H54 (cell line): ENCODE data around the gene ADCY9.
"Not testable (repeated sequence)": the region's sequence is repeated elsewhere in the genome, so short reads cannot be mapped to it uniquely, and the experiment has no call there.

Experiments
- DNase-seq: peaks from one replicate; pipeline ENCODE4 v3.0.0; 2011; ENCODE audit warnings: low spot score, mixed read lengths; ENCODE audit not compliant: insufficient read length
- FAIRE-seq: peaks from 3 replicates; lab custom pipeline; 2011; peaks lifted over from hg19 to GRCh38; lab: Jason Lieb, UNC
- POLR2A ChIP-seq: IDR thresholded peaks from 2 replicates; pipeline ENCODE4 v1.6.1; 2011; ENCODE audit warnings: low read depth, mild to moderate bottlenecking, low read length

ADCY9 gene

GRCh38 chr16:4057439-4057877 lies 58.8 kb downstream of the ADCY9 start:
- no peak for TF ChIP-seq POLR2A
- FAIRE-seq (no peak), DNase-seq (no peak)

GRCh38 chr16:4056161-4057105 lies 59.8 kb downstream of the ADCY9 start:
- TF ChIP-seq POLR2A = no peak
- DNase-seq (no peak), FAIRE-seq (no peak)

- DNase-seq = no peak
- FAIRE-seq = no peak
- TF ChIP-seq POLR2A = no peak
These were observed 60.5 kb downstream of the ADCY9 start for GRCh38 chr16:4055748-4056147.

- TF ChIP-seq POLR2A = no peak
- no peak for FAIRE-seq
- no peak for DNase-seq
These were observed 62.9 kb downstream of the ADCY9 start for GRCh38 chr16:4053301-4053845.

GRCh38 chr16:4052801-4053293 lies 63.4 kb downstream of the ADCY9 start:
- TF ChIP-seq POLR2A = no peak
- DNase-seq = no peak
- no peak for FAIRE-seq

GRCh38 chr16:4052096-4052495 lies 64.1 kb downstream of the ADCY9 start:
- DNase-seq = no peak
- TF ChIP-seq POLR2A = no peak
- no peak for FAIRE-seq

- FAIRE-seq (no peak), DNase-seq (no peak)
- no peak for TF ChIP-seq POLR2A
These were observed 64.7 kb downstream of the ADCY9 start for GRCh38 chr16:4051591-4051990.

- FAIRE-seq = no peak
- DNase-seq = no peak
- no peak for TF ChIP-seq POLR2A
These were observed 67.2 kb downstream of the ADCY9 start for GRCh38 chr16:4049031-4049430.

GRCh38 chr16:4048481-4048880 lies 67.8 kb downstream of the ADCY9 start:
- TF ChIP-seq POLR2A = no peak
- FAIRE-seq (no peak), DNase-seq (no peak)

- FAIRE-seq = no peak
- TF ChIP-seq POLR2A = no peak
These were observed 70.0 kb downstream of the ADCY9 start for GRCh38 chr16:4046221-4046620.

GRCh38 chr16:4045561-4045960 lies 70.7 kb downstream of the ADCY9 start:
- FAIRE-seq = not testable (repeated sequence)

More at GRCh38 chr16:4046221-4046620, 70.0 kb downstream of the ADCY9 start:
- no peak for DNase-seq

GRCh38 chr16:4042581-4042980 lies 73.7 kb downstream of the ADCY9 start:
- TF ChIP-seq POLR2A = no peak
- no peak for FAIRE-seq

More at GRCh38 chr16:4045561-4045960, 70.7 kb downstream of the ADCY9 start:
- not testable (repeated sequence) for DNase-seq

GRCh38 chr16:4038448-4038847 lies 77.8 kb downstream of the ADCY9 start:
- DNase-seq (no peak), FAIRE-seq (no peak)
- TF ChIP-seq POLR2A = no peak

More at GRCh38 chr16:4042581-4042980, 73.7 kb downstream of the ADCY9 start:
- no peak for DNase-seq

GRCh38 chr16:4036952-4037351 lies 79.3 kb downstream of the ADCY9 start:
- not testable (repeated sequence) for FAIRE-seq, DNase-seq
